ENCODE measurements around the gene POLR2L.

Gene POLR2L

DNA sequence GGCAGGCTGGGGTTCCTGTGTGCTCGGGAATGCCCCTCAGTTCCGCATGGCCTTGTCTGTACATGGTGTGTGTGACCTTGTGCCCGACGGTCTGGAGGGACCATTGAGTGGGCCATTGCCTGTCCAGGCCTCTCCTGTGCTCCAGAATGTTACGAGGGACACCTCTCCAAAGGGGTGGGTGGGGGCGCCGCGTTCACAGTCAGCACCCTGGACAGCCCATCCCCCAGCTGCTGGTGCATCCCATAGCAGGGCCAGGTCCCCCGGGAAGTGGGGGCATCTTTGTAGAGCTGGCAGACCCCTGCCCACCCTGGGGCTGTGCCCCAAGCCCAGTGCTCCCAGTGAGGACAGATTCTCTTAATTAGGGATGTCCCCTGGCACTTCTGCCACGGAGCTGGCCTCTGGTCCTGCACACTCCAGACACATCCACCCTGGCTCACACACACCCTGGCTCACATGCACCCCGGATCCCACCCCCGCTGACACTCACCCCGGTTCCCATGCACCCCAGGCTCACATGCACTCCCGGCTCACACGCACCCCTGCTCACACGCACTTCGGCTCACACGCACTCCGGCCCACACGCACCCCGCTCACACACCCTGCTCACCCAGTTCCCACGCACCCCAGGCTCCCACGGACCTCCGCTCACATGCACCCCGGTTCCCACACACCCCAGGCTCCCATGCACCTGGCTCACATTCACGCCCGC lies 15.9 kb upstream of the POLR2L start:
- in situ Hi-C loops (cut with MboI; ENCODE audit: low sequenced_read_pairs): loop anchor here (25.0 kb wide), 1 partner anchor 179 kb away; the partner anchor contains the start of gene MUC6

DNA sequence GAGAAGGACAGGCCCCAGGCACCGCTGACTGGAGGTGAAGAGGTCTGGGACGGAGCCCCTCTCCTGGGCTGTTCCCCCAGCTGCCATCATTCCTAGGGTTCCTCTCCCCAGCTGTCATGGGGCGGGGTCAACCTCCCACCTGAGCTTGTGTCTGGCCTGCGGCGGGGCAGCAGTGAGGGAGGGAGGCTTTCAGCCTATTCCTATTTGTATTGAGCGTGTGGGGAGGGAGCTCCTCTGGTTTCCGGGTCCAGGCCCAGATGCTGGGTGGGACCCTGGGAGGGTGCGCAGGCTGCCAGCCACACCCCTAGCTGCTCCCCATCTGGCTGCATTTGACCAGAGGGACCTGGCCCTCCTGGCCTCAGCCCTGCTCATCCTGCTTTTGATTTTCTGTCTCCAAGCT lies 14.1 kb upstream of the POLR2L start:
- in situ Hi-C loops (cut with MboI; ENCODE audit: low sequenced_read_pairs): loop anchor here (25.0 kb wide), 1 partner anchor 181 kb away; the partner anchor contains the start of gene MUC6

DNA sequence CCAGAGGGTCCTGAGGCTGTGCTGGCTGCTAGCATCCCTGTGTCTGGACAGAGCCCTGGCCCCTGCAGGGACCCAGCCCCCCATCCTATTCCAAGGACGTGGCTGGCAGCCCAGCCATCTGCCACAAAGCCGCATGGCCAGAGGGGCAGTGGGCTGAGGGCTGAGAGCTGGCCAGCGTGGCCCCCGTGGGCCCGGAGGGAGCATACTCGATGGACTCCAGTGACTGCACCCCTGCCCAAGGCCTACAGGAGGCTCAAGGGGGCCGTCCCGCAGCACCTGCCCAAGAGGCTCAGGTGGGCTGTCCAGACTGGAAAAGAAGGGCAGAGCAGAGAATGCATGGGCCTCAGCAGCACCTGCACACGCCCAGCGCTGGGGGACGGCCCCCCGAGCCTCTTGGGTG lies 13.5 kb upstream of the POLR2L start:
- in situ Hi-C loops (cut with MboI; ENCODE audit: low sequenced_read_pairs): loop anchor here (25.0 kb wide), 1 partner anchor 182 kb away; the partner anchor contains the start of gene MUC6

DNA sequence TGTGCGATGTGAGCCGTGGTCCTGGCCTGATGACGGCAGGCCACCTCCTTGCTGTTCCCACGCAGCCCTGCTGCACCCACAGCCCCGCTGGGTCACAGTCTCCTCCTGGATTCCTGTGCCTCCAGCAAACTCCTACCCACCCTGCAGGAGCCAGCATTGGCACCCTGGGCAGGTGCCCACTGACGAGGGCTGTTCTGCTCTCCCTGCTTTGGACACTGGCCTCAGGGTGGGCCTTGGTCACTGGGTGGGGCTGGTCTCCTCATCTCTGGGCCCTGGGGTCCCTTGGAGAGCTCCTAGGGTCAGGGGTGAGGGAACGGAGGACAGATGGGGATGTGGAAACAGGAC lies 13.0 kb upstream of the POLR2L start:
- in situ Hi-C loops (cut with MboI; ENCODE audit: low sequenced_read_pairs): loop anchor here (25.0 kb wide), 1 partner anchor 182 kb away; the partner anchor contains the start of gene MUC6

DNA sequence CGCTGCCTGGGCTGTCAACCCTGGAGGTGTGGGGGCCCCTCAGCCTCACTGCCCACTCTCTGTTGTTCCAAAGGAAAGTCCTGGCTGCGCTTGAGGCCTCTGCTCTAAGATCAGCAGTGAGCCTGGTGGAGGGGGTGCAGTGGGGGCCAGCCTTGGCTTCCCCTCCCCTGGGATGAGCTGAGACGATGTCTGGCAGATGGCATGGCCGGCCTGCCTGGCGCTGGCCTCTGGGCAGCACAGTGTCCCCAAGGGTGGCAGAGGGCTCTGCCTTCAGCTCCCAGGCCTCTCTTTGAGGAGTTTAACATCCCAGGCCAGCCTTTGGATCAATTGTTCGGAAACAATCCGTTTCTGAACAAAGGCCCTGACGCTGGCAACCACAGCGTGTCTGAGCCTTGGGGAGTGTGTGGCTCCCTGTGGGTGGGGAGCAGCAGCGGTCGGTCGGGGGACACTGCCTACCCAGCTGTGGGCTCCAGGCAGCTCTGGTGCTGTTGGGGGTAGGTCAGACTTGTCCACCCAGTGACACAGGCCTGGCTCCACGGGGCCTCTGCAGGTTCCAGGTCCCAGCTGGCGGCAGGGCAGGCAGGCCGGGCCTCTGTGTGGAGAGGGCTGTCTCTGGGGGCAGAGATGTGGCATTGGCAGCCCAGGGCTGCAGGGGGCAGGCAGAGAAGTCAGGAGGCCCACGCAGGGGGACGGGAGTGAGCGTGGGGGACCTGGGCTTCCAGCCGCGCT lies 12.4 kb upstream of the POLR2L start:
- in situ Hi-C loops (cut with MboI; ENCODE audit: low sequenced_read_pairs): loop anchor here (25.0 kb wide), 1 partner anchor 183 kb away; the partner anchor contains the start of gene MUC6

DNA sequence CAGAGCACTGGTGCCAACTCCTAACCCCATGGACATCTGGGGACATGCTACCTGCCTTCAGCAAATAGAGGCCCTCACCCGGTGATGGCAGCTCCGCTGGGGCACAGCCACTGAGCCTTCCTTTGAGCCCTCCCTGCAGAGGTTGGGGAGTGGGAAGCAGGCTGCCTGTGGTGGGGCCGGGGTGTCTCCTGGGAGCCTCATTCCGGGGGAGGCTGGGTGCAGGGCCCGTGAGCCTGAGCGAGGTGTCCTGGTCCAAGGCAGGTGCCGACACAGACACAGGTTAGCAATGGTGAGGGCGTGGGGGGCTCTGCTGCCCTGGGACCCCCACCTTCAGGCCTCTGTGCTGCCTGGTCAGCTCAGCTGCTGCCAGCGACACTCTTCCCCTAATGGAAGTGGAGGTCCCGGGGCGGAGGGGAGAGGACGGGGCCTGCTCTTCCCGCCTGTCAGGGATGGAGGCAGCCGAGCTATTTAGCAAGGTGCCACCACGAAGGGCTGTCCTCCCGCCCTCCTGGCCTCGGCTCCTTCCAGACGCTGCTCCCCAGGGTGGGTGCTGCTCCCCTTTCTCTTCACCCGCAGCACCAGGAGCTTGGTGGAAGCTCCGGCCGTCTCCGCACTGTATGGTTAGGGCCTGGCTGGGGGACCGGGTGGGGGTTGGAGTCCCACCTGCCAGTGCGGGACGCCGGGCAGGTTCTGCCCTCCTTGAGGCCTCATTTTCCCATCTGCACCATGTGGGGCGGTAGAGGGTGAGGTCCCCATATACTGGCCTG lies 11.5 kb upstream of the POLR2L start:
- in situ Hi-C loops (cut with MboI; ENCODE audit: low sequenced_read_pairs): loop anchor here (25.0 kb wide), 1 partner anchor 183 kb away; the partner anchor contains the start of gene MUC6

DNA sequence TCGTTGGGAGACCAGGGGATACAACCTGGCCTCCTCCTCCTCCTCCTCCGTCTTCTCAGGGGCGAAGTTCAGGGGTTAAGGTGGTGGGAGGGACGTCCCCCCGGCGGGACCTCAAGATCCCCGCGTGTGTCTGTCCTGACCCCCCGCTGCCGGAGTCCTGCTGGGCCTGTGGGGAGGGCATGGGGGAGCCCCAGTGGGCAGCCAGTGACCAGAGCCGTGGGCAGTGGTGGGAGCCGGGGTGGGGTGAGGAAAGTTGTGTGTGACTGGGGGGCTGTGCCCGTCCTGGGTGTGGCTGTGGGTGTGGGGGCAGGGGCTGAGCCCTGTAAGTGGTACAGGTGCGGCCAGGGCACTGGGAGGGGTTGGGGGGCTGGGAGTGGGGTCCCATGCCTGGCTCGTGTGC lies 10.4 kb upstream of the POLR2L start:
- in situ Hi-C loops (cut with MboI; ENCODE audit: low sequenced_read_pairs): loop anchor here (25.0 kb wide), 1 partner anchor 185 kb away; the partner anchor contains the start of gene MUC6

DNA sequence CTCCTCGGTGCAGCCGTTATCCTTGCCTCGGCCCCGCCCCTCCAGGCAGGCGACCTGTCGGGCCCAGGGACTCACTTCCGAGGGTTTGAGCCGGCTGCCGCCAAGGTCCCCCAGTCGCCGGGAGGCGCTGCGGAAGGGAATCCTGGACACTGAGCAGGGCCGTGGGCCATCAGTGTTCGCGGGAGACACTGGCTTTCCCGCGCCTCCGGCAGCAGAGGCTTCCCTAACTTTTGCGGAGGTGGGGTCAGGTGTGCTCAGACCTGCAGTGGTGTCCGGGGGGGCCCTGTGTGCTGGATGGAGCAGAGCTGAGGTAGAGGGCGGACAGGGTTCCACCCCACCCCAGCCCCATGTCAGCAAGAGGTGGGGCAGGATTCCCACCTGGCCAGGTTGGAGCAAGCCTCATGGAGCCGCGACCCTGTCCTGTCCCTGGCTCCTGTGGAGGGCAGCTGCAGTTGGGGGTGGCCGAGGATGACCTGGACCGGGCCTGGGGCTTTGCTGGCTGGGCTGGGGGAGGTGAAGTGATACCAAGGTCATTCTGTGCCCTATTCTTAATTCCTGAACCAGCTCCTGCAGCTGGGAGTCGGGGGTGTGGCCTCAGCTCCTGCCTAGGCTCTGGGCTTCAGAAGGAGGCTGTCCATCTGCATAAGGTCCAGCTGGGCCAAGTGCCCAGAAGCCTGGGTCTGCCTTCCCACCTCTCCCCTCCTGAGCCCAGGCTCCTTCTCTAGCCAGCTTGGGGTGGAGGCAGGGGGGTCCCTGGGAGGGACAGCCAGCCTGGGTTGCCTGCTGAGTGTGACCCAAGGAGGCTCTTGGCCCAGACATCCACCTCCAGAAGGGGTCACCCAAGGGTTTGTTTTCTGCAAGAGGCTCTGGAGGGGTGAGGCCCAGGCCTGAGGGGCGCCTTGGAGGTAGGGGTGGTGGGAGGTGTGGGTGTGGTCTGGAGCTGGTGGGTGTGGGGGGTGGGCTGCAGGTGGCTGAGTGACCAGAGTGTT lies 8.7 kb upstream of the POLR2L start:
- in situ Hi-C loops (cut with MboI; ENCODE audit: low sequenced_read_pairs): loop anchor here (25.0 kb wide), 1 partner anchor 186 kb away; the partner anchor contains the start of gene MUC6

DNA sequence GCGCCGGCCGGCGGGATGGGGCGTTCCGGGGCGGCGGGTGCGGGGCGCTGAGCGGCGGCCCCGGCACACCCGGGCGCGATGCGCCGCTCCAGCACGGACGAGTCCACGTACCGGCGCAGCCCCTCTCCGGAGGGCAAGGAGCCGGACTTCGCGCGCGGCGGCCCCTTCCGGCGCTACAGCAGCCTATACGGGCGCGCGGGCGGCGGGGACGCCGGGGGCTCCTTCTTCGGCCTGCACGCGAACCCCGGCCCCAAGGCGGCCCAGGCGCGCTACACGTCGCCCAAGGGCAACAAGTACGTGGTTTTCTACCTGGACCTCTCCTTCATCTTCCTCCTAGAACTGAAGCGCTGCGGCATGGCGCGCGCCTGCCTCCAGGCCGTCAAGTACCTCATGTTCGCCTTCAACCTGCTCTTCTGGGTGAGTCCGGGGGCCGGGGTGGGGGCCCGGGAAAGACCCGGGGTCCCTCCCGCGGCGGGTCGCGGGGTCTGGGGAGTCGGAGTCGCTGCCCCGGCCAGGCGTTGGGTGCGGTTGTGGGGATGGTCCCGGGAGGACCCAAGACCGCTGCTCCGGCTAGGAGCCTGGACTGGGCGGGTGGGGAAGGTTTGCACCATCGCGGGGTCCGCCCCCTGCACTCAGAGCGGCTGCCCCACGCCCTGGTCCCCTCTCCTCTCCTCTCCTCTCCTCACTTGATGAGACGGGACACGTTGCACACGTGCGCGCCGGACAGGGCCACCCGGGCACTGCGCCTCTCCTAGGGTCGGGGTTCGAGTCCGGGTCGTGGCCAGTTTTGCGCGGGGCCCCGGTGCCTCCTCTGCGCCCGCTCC lies 7.8 kb upstream of the POLR2L start:
- in situ Hi-C loops (cut with MboI; ENCODE audit: low sequenced_read_pairs): loop anchor here (25.0 kb wide), 1 partner anchor 187 kb away; the partner anchor contains the start of gene MUC6

DNA sequence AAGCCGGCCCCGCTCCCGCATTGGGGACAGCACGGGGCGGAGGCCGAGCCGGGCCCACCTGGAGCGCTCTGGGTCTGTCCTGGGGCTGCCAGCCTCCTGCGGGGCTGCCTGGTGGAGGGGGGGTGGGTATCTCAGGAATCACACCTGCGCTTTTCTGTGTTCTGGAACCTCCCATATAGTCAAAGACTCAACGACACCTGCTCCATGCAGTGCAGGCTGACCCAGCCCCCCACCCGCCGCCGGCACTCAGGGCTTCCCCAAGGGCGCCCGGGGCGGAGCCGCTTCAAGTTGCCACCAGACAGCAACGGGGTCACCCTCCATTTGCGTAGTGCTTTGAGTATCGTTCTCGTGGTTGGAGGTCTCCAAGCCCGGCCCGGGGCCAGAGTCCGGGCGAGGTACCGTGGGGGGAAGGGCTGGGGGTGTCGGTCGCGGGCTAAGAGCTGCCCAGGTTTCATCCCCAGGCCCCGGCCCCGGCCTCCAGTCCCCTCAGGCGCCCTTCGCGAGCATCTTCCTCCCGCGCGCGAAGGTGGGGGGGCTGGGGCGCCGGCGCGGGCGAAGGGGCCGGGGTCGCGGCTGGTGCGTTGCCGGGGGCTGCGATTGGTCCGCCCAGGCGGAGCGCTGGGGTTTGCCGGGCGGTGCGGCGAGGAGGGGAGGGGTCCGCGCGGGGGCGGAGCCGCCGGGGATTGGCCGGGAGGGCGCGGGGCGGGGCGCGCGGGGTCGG lies 6.9 kb upstream of the POLR2L start:
- in situ Hi-C loops (cut with MboI; ENCODE audit: low sequenced_read_pairs): no loop called here

DNA sequence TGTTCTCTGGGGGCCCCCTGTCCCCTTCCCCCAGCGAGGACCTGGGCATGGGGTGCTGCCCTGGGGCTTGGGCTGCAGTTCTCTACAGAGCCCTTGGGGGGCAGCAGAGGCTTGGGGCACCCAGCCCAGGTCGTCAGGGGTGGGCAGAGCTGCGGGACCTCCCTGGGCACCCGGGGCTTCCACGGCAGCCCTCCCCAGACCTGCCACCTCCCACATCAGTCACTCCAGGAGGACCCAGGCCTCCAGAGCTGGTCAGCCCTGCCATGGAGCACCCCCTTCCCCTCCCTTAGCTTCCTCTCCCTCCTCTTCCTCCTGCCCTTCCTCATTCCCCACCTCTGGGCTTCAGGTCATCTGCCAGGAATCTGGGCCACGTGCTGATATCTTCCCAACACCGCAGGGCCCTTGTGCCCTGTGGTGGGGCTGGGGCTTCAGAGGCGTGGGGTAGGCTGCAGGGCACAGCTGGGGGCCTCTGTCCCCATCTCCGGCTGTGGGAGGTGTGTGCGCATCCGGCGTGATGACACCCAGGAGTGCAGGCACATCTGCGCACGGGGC lies 6.1 kb upstream of the POLR2L start:
- in situ Hi-C loops (cut with MboI; ENCODE audit: low sequenced_read_pairs): no loop called here

DNA sequence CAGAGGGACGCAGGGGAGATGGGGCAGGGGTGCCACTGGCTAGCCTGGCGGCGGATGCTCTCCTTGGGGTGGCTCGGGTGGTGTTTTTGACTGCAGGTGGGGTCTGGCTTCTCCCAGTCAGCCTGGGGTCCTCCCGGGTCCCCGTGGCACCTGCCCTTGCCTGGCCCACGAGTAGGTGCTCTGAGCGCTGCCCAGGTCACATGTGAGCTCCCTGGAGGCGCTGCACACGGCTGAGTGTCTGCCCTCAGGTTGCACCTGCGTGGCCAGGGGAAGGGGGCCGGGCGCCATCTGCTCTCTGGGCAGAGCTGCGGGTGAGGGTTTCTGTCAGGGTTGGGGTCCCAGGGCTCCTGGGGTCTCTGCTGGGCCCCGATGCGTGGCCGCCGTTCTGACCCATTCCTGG lies 5.5 kb upstream of the POLR2L start:
- in situ Hi-C loops (cut with MboI; ENCODE audit: low sequenced_read_pairs): no loop called here

DNA sequence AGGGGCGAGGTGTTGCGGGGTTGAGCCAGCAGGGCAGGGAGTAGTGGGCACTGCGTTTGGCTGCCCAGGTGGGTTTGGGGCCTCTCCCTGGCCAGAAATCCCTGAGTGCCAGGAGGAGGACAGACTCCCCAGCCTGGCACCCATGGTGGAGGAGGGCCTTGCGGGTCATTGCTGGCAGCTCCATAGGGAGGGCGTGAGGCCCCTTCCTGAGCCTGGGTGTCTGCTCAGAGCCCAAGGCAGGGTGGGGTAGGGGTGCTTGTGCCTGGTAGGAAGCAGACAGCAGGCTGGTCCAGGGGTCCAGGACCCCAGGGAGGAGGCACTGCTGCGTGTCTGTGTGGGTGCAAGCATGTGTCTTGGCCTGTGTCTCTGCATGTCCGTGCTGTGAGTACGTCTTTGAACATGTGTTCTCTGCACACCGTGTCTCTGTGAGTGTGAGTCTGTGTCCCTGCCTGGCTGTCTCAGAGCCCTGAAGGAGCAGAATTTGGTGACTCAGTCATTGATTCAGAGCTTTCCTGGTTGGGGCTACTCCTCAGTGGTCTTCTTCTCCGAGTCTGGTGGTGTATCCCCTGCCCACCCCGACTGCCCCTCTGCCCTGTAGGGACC lies 4.3 kb upstream of the POLR2L start:
- in situ Hi-C loops (cut with MboI; ENCODE audit: low sequenced_read_pairs): no loop called here

DNA sequence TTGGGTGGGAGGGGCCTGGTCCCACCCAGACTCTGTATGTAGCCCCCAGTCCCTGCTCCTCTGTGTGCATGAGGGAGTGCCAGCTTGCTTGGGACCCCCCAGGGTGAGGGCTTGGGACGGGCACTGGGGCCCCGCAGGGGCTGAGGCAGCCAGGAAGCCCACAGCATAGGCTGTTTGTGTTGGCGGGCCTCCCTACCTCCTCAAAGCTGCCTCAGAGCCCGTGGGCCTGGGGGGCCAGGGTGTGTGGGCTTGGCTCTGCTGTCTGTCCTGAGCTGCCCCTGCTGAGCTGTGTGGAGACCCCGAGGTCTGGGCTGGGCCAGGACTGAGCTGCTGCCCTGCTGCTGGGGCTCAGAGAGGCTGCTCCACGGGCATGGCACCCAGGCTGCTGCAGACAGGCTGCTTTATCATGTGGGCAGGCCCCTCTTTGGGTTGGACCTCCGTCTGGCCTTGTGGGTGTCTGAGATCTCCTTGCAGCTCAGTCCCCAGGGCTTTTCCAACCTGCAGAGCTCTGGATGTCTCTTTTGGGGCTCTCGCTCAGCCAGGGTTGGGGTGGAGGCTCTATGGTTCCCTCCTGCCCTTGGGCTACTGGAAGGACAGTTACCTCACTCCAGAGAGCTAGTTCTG lies 3.7 kb upstream of the POLR2L start:
- in situ Hi-C loops (cut with MboI; ENCODE audit: low sequenced_read_pairs): no loop called here

DNA sequence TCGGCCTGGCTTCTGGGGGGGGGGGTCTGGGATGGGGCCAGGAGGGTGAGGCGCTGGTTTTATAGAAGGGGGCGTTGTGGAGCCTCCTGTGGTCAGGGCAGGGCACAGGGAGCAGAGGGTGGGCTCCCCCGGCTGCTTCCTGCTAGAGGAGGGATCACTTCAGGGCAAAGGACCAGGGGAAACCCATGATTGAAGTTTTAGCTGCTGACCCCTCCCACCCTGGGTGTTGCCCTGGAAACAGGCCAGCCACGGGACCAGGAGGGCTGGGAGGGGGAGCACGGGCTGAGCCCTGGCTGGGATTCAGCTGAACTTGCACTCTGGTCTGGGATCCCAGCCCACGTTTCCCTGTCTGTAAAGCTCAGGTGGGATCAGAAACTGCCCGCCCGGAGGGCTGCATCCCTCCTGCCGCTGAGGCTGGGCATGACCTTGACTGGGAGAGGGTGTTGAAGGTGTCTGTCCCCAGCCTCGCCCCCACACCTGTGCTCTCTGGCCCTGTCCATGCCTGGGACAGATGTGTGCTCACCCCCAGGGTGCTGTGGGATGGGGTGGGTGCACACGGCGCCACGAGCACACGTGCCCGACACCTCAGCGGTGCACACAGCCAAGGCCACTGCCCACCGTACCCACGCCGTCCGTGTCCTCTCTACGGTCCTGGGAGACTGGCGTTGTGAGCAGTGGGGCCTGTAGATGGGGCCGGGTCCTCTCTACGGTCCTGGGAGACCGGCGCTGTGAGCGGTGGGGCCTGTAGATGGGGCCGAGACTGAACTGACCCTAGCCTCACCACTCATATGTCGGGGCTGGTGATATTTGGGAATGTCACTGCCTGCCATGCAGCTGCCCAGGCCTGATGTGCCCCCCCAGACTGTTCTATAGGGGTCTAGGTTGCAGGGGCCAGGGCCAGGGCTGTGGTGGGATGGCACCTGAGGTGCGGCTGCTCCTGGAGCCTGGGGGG lies 2.6 kb upstream of the POLR2L start:
- in situ Hi-C loops (cut with MboI; ENCODE audit: low sequenced_read_pairs): no loop called here

Measured in HL-60/S4 treated with retinoic acid at 250 ng/mL for 4 days and 3 days (cell line).